ENCODE measurements around the gene ANAPC16. TPM values are rescaled to one million over a fixed set of nuclear protein-coding genes. Genes with fewer than 3 reads are reported as not detected.
"Not testable (repeated sequence)": the region's sequence is repeated elsewhere in the genome, so short reads cannot be mapped to it uniquely, and the experiment has no call there.

Gene ANAPC16
- polyA plus RNA-seq, 3 donors from 2014 or later: 291 to 366 (median 328) TPM

GRCh38 chr10:72265990-72266865 is 50.4 kb downstream of the ANAPC16 start:
- H3K36me3 Mint-ChIP-seq: no peaks in the 10 kb centered on the region
- no peaks in the 10 kb centered on the region for H3K9me3 Mint-ChIP-seq
- DNase-seq: no peak
- no peak overlapping the region for H3K4me3 Mint-ChIP-seq
- peaks cover 22 to 26% of the 10 kb centered on the region in 2 donors for H3K4me1 Mint-ChIP-seq
- no peak overlapping the region for H3K27ac Mint-ChIP-seq
- peaks cover 4 to 10% (median 4%) of the 10 kb centered on the region in 3 donors for H3K27me3 Mint-ChIP-seq (ENCODE audit: low read depth in 3 of 3)

GRCh38 chr10:72267381-72267780 is 51.6 kb downstream of the ANAPC16 start:
- Mint-ChIP-seq H3K27ac (peak overlapping the region in 1 of 6 donors; percentile 8), H3K27me3 (ENCODE audit: low read depth in 3 of 3) (peaks cover 0 to 3% (median 2%) of the 10 kb centered on the region in 3 donors), H3K36me3 (no peaks in the 10 kb centered on the region), H3K4me3 (no peak overlapping the region), H3K9me3 (no peaks in the 10 kb centered on the region), H3K4me1 (peaks cover 18 to 25% of the 10 kb centered on the region in 2 donors)
- no peak for DNase-seq

GRCh38 chr10:72267819-72268399 is 52.1 kb downstream of the ANAPC16 start:
- Mint-ChIP-seq H3K36me3 (no peaks in the 10 kb centered on the region), H3K4me3 (no peak overlapping the region), H3K4me1 (peaks cover 23 to 30% of the 10 kb centered on the region in 2 donors), H3K9me3 (no peaks in the 10 kb centered on the region), H3K27me3 (ENCODE audit: low read depth in 3 of 3) (peaks cover 0 to 3% (median 2%) of the 10 kb centered on the region in 3 donors), H3K27ac (peak overlapping the region in 1 of 6 donors; percentile 8)
- DNase-seq: no peak

GRCh38 chr10:72268475-72269200 is 52.8 kb downstream of the ANAPC16 start:
- Mint-ChIP-seq H3K27ac (peak overlapping the region in 1 of 6 donors; percentile 60), H3K4me1 (peaks cover 21 to 28% of the 10 kb centered on the region in 2 donors)
- not testable (repeated sequence) for H3K4me3 Mint-ChIP-seq; H3K27me3 Mint-ChIP-seq (ENCODE audit: low read depth in 3 of 3); DNase-seq; H3K36me3 Mint-ChIP-seq; H3K9me3 Mint-ChIP-seq

- Mint-ChIP-seq H3K27ac (peak overlapping the region in 4 of 6 donors; percentile 3 to 76 (median 44)), H3K4me1 (peaks cover 29 to 34% of the 10 kb centered on the region in 2 donors), H3K27me3 (ENCODE audit: low read depth in 3 of 3) (peaks cover 8 to 22% (median 18%) of the 10 kb centered on the region in 3 donors), H3K9me3 (no peaks in the 10 kb centered on the region), H3K4me3 (peak overlapping the region in 4 of 5 donors; percentile 34 to 58 (median 44)), H3K36me3 (peaks cover 12 to 18% (median 13%) of the 10 kb centered on the region in 3 donors)
- no peak for DNase-seq
These were observed 54.9 kb downstream of the ANAPC16 start for GRCh38 chr10:72270607-72271281.

GRCh38 chr10:72272689-72273409 is 57.0 kb downstream of the ANAPC16 start:
- Mint-ChIP-seq H3K27me3 (ENCODE audit: low read depth in 3 of 3) (peaks cover 8 to 34% (median 26%) of the 10 kb centered on the region in 3 donors), H3K36me3 (peaks cover 20 to 28% (median 24%) of the 10 kb centered on the region in 3 donors), H3K4me3 (peak overlapping the region; percentile 97 to 100 (median 99)), H3K9me3 (no peaks in the 10 kb centered on the region), H3K27ac (peak overlapping the region; percentile 92 to 99 (median 94)), H3K4me1 (peaks cover 47 to 51% of the 10 kb centered on the region in 2 donors)
- DNase-seq: peak; percentile 68

- peak within 1 kb of the TSS; percentile 97 to 100 (median 99) for H3K4me3 Mint-ChIP-seq
- peaks cover 8 to 34% (median 24%) of the 10 kb centered on the region in 3 donors for H3K27me3 Mint-ChIP-seq (ENCODE audit: low read depth in 3 of 3)
- H3K27ac Mint-ChIP-seq: peak within 1 kb of the TSS; percentile 92 to 99 (median 94)
- peak; percentile 98 to 99 (median 98) for DNase-seq
- H3K4me1 Mint-ChIP-seq: peaks cover 52 to 59% of the 10 kb centered on the region in 2 donors
- H3K36me3 Mint-ChIP-seq: peaks cover 20 to 28% (median 24%) of the 10 kb centered on the region in 3 donors
- H3K9me3 Mint-ChIP-seq: no peaks in the 10 kb centered on the region
These were observed 57.8 kb downstream of the ANAPC16 start, which contains the start of gene DDIT4 for GRCh38 chr10:72273410-72274212. Gene DDIT4, plus strand, starts transcription at chr10:72273924. Its CDS starts 293 bp downstream, at chr10:72274217.

GRCh38 chr10:72274213-72274729 is 58.5 kb downstream of the ANAPC16 start:
- Mint-ChIP-seq H3K27me3 (ENCODE audit: low read depth in 3 of 3) (peaks cover 8 to 34% (median 24%) of the 10 kb centered on the region in 3 donors), H3K4me3 (peak overlapping the region; percentile 97 to 100 (median 99)), H3K9me3 (no peaks in the 10 kb centered on the region), H3K27ac (peak overlapping the region; percentile 92 to 99 (median 94)), H3K4me1 (peaks cover 52 to 59% of the 10 kb centered on the region in 2 donors), H3K36me3 (peaks cover 20 to 28% (median 24%) of the 10 kb centered on the region in 3 donors)
- DNase-seq: no peak

GRCh38 chr10:72274730-72275350 is 59.0 kb downstream of the ANAPC16 start:
- H3K4me1 Mint-ChIP-seq: peaks cover 52 to 59% of the 10 kb centered on the region in 2 donors
- DNase-seq: peak; percentile 72 to 80 (median 79)
- H3K27me3 Mint-ChIP-seq (ENCODE audit: low read depth in 3 of 3): peaks cover 8 to 34% (median 24%) of the 10 kb centered on the region in 3 donors
- peaks cover 20 to 28% (median 24%) of the 10 kb centered on the region in 3 donors for H3K36me3 Mint-ChIP-seq
- no peaks in the 10 kb centered on the region for H3K9me3 Mint-ChIP-seq
- peak overlapping the region; percentile 97 to 100 (median 99) for H3K4me3 Mint-ChIP-seq
- H3K27ac Mint-ChIP-seq: peak overlapping the region; percentile 92 to 99 (median 94)

- H3K4me1 Mint-ChIP-seq: peaks cover 50 to 55% of the 10 kb centered on the region in 2 donors
These were observed 59.7 kb downstream of the ANAPC16 start for GRCh38 chr10:72275351-72276012.

GRCh38 chr10:72276013-72276387 is 60.2 kb downstream of the ANAPC16 start:
- Mint-ChIP-seq H3K4me3 (peak overlapping the region; percentile 97 to 100 (median 99)), H3K9me3 (no peaks in the 10 kb centered on the region), H3K36me3 (peaks cover 20 to 28% (median 24%) of the 10 kb centered on the region in 3 donors), H3K27me3 (ENCODE audit: low read depth in 3 of 3) (peaks cover 8 to 34% (median 24%) of the 10 kb centered on the region in 3 donors), H3K27ac (peak overlapping the region; percentile 92 to 99 (median 94)), H3K4me1 (peaks cover 49 to 50% of the 10 kb centered on the region in 2 donors)
- DNase-seq: peak in 1 of 3 donors; percentile 16

More at GRCh38 chr10:72275351-72276012, 59.7 kb downstream of the ANAPC16 start:
- H3K27ac Mint-ChIP-seq: peak overlapping the region; percentile 92 to 99 (median 94)
- peaks cover 20 to 28% (median 24%) of the 10 kb centered on the region in 3 donors for H3K36me3 Mint-ChIP-seq
- DNase-seq: peak in 1 of 3 donors; percentile 28
- H3K27me3 Mint-ChIP-seq (ENCODE audit: low read depth in 3 of 3): peaks cover 8 to 34% (median 24%) of the 10 kb centered on the region in 3 donors
- no peaks in the 10 kb centered on the region for H3K9me3 Mint-ChIP-seq
- peak overlapping the region; percentile 97 to 100 (median 99) for H3K4me3 Mint-ChIP-seq

Data from immature natural killer cell (primary cell).